ENCODE results near the gene ADAP1. TPM values are rescaled to one million over a fixed set of nuclear protein-coding genes. Genes with fewer than 3 reads are reported as not detected.

The ADAP1 gene
- total RNA-seq, 1 experiment from 2014 or later, result 34.0 TPM

- no peaks in the 10 kb centered on the region for H3K9me2 ChIP-seq (ENCODE audit: insufficient read depth)
- H3K4me2 ChIP-seq (ENCODE audit: low read length), result no peak overlapping the region
- H3K4me1 ChIP-seq (ENCODE audit: control insufficient read depth in 1 of 2, insufficient read depth in 2 of 2, low read length in 2 of 2), result peaks cover 0 to 13% of the 10 kb centered on the region in 2 experiments; a peak in 2 of 4 replicates
- no peaks in the 10 kb centered on the region for H3K27me3 ChIP-seq (ENCODE audit: insufficient read depth, low read length)
- POLR2A ChIA-PET, result interaction anchor here (0.6 kb wide), 1 partner anchor 1626 kb away, joined by 11 read pairs; the partner anchor contains the start of gene BRAT1
- H3K9me3 ChIP-seq (ENCODE audit: control insufficient read depth in 1 of 2, insufficient read depth in 1 of 2, low read depth in 1 of 2, low read length in 2 of 2), result no peaks in the 10 kb centered on the region
- no peaks in the 10 kb centered on the region for H3K79me2 ChIP-seq (ENCODE audit: insufficient read depth, low read length)
- H3K9ac ChIP-seq (ENCODE audit: low read length), result no peak overlapping the region
- TF ChIP-seq TCF7L2 (IDR thresholded peaks at IDR 0.05; ENCODE audit: borderline replicate concordance, extremely low read depth, insufficient read depth, insufficient read length) (no peak), SP1 (IDR thresholded peaks at IDR 0.05; ENCODE audit: low read depth) (no peak), EZH2phosphoT487 (IDR thresholded peaks at IDR 0.05; ENCODE audit: borderline replicate concordance) (no peak), POLR2AphosphoS5 (IDR thresholded peaks at IDR 0.05; ENCODE audit: low read depth, low read length) (no peak), CEBPB (IDR thresholded peaks at IDR 0.05; ENCODE audit: low read depth) (no peak), RAD21 (IDR thresholded peaks at IDR 0.05; ENCODE audit: low read depth) (no peak), ZNF274 (IDR thresholded peaks at IDR 0.05; ENCODE audit: low read depth, low read length) (no peak), POLR2A (IDR thresholded peaks at IDR 0.05; ENCODE audit: borderline replicate concordance, extremely low read depth, insufficient read depth, insufficient read length) (no peak), ZFX (IDR thresholded peaks at IDR 0.05) (no peak), EGR1 (IDR thresholded peaks at IDR 0.05; ENCODE audit: low read depth) (no peak)
- TF ChIP-seq, protein P1, sequence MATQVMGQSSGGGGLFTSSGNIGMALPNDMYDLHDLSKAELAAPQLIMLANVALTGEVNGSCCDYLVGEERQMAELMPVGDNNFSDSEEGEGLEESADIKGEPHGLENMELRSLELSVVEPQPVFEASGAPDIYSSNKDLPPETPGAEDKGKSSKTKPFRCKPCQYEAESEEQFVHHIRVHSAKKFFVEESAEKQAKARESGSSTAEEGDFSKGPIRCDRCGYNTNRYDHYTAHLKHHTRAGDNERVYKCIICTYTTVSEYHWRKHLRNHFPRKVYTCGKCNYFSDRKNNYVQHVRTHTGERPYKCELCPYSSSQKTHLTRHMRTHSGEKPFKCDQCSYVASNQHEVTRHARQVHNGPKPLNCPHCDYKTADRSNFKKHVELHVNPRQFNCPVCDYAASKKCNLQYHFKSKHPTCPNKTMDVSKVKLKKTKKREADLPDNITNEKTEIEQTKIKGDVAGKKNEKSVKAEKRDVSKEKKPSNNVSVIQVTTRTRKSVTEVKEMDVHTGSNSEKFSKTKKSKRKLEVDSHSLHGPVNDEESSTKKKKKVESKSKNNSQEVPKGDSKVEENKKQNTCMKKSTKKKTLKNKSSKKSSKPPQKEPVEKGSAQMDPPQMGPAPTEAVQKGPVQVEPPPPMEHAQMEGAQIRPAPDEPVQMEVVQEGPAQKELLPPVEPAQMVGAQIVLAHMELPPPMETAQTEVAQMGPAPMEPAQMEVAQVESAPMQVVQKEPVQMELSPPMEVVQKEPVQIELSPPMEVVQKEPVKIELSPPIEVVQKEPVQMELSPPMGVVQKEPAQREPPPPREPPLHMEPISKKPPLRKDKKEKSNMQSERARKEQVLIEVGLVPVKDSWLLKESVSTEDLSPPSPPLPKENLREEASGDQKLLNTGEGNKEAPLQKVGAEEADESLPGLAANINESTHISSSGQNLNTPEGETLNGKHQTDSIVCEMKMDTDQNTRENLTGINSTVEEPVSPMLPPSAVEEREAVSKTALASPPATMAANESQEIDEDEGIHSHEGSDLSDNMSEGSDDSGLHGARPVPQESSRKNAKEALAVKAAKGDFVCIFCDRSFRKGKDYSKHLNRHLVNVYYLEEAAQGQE (IDR thresholded peaks at IDR 0.05; ENCODE audit: low read depth), result no peak
- TF ChIP-seq, protein P2, sequence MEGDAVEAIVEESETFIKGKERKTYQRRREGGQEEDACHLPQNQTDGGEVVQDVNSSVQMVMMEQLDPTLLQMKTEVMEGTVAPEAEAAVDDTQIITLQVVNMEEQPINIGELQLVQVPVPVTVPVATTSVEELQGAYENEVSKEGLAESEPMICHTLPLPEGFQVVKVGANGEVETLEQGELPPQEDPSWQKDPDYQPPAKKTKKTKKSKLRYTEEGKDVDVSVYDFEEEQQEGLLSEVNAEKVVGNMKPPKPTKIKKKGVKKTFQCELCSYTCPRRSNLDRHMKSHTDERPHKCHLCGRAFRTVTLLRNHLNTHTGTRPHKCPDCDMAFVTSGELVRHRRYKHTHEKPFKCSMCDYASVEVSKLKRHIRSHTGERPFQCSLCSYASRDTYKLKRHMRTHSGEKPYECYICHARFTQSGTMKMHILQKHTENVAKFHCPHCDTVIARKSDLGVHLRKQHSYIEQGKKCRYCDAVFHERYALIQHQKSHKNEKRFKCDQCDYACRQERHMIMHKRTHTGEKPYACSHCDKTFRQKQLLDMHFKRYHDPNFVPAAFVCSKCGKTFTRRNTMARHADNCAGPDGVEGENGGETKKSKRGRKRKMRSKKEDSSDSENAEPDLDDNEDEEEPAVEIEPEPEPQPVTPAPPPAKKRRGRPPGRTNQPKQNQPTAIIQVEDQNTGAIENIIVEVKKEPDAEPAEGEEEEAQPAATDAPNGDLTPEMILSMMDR (IDR thresholded peaks at IDR 0.05 in 2 of 3, conservative IDR thresholded peaks at IDR 0.05 in 1 of 3; ENCODE audit: borderline replicate concordance in 1 of 3, insufficient read depth in 1 of 3, low read depth in 2 of 3, low read length in 2 of 3), result no peak
- TF ChIP-seq, protein P3, sequence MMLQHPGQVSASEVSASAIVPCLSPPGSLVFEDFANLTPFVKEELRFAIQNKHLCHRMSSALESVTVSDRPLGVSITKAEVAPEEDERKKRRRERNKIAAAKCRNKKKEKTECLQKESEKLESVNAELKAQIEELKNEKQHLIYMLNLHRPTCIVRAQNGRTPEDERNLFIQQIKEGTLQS (IDR thresholded peaks at IDR 0.05), result no peak
- H3K36me3 ChIP-seq (ENCODE audit: control insufficient read depth in 1 of 2, insufficient read depth in 2 of 2, low read length in 2 of 2), result no peaks in the 10 kb centered on the region
- no peak overlapping the region for H3K4me3 ChIP-seq (replicated peaks in 1 of 2; ENCODE audit: low read depth in 1 of 2, low read length in 2 of 2)
- H3K27ac ChIP-seq (ENCODE audit: low read depth, low read length), result no peak overlapping the region
- no peak overlapping the region for H2AFZ ChIP-seq (ENCODE audit: low read depth, low read length, poor library complexity, severe bottlenecking)
- DNase-seq (ENCODE audit: low read depth, low spot score) (no peak), ATAC-seq (no peak)
- intact Hi-C loops (cut with micrococcal nuclease), result no loop called here
- BruUV-seq (replicated peaks), result no TSS peak
- CTCF ChIA-PET, result no interaction called here
- RAD21 ChIA-PET (ENCODE audit: low non-redundant PET in 1 of 2, low total read pairs in 2 of 2, uncharacterized antibody in 2 of 2, unreplicated experiment in 2 of 2), result no interaction called here
- no peaks in the 10 kb centered on the region for H4K20me1 ChIP-seq (ENCODE audit: insufficient read depth)
Measured at GRCh38 chr7:929311-929711, 25.2 kb downstream of the ADAP1 start.
